Subcutaneous abdominal adipose tissue (tissue), 5 donors: ENCODE data around the gene SCLT1.

Experiments used
- H3K27ac ChIP-seq: one replicate; pipeline ENCODE4 v1.7.0; 2013; ENCODE audit warnings: low read depth, mild to moderate bottlenecking, inconsistent platforms, low read length, moderate library complexity
- H3K27me3 ChIP-seq, 5 donors: one replicate each; pipeline ENCODE4 v1.7.0; 2013; ENCODE audit warnings: low read length in 5 of 5, inconsistent platforms in 1 of 5; ENCODE audit not compliant: control insufficient read depth in 5 of 5, insufficient read depth in 4 of 5
- H3K36me3 ChIP-seq, 5 donors: one replicate each; pipeline ENCODE4 v1.7.0; 2013; ENCODE audit warnings: low read length in 5 of 5; ENCODE audit not compliant: control insufficient read depth in 5 of 5, insufficient read depth in 5 of 5
- H3K4me1 ChIP-seq, 5 donors: one replicate each; pipeline ENCODE4 v1.7.0; 2013; ENCODE audit warnings: low read length in 5 of 5, mild to moderate bottlenecking in 3 of 5, moderate library complexity in 1 of 5; ENCODE audit not compliant: control insufficient read depth in 5 of 5, insufficient read depth in 5 of 5
- H3K4me3 ChIP-seq, 5 donors: one replicate each; pipeline ENCODE4 v1.7.0; 2013; ENCODE audit warnings: low read length in 5 of 5, low read depth in 1 of 5
- H3K9ac ChIP-seq, 5 donors: one replicate each; pipeline ENCODE4 v1.7.0; 2013; ENCODE audit warnings: low read length in 5 of 5, mild to moderate bottlenecking in 4 of 5, moderate library complexity in 3 of 5
- H3K9me3 ChIP-seq, 5 donors: one replicate each; pipeline ENCODE4 v1.7.0; 2013; ENCODE audit warnings: low read length in 5 of 5; ENCODE audit not compliant: control insufficient read depth in 5 of 5
- donor health status: healthy.
- donor health status: healthy.
- donor health status: healthy.
- donor health status: healthy.
- donor health status: healthy.

The SCLT1 gene

GRCh38 chr4:128858879-128859671 lies 234.3 kb downstream of the SCLT1 start:
- no peaks in the 10 kb centered on the region for H3K27me3 ChIP-seq
- peaks cover 14 to 74% (median 67%) of the 10 kb centered on the region in 5 donors for H3K36me3 ChIP-seq
- peaks cover 6 to 28% (median 25%) of the 10 kb centered on the region in 5 donors for H3K4me1 ChIP-seq
- no peak overlapping the region for H3K9ac ChIP-seq
- H3K27ac ChIP-seq = no peak overlapping the region
- no peak overlapping the region for H3K4me3 ChIP-seq
- H3K9me3 ChIP-seq = no peaks in the 10 kb centered on the region

GRCh38 chr4:128856246-128856645 lies 237.1 kb downstream of the SCLT1 start:
- Histone ChIP-seq H3K4me3 (no peak overlapping the region), H3K4me1 (peaks cover 3 to 19% (median 11%) of the 10 kb centered on the region in 5 donors), H3K9me3 (no peaks in the 10 kb centered on the region), H3K27ac (no peak overlapping the region), H3K36me3 (peaks cover 26 to 84% (median 81%) of the 10 kb centered on the region in 5 donors), H3K9ac (no peak overlapping the region), H3K27me3 (no peaks in the 10 kb centered on the region)

- no peaks in the 10 kb centered on the region for H3K27me3 ChIP-seq
- no peak overlapping the region for H3K27ac ChIP-seq
- no peaks in the 10 kb centered on the region for H3K9me3 ChIP-seq
- no peak overlapping the region for H3K9ac ChIP-seq
- peaks cover 3 to 18% (median 11%) of the 10 kb centered on the region in 5 donors for H3K4me1 ChIP-seq
- H3K36me3 ChIP-seq = peaks cover 26 to 84% (median 81%) of the 10 kb centered on the region in 5 donors
- H3K4me3 ChIP-seq = no peak overlapping the region
Observed at GRCh38 chr4:128855621-128856020, 237.7 kb downstream of the SCLT1 start.

- H3K27me3 ChIP-seq = no peaks in the 10 kb centered on the region
- no peak overlapping the region for H3K4me3 ChIP-seq
- peaks cover 33 to 91% (median 83%) of the 10 kb centered on the region in 5 donors for H3K36me3 ChIP-seq
Observed at GRCh38 chr4:128854433-128854832, 238.9 kb downstream of the SCLT1 start.

GRCh38 chr4:128853741-128854140 lies 239.6 kb downstream of the SCLT1 start:
- Histone ChIP-seq H3K36me3 (peaks cover 35 to 92% (median 85%) of the 10 kb centered on the region in 5 donors), H3K9ac (no peak overlapping the region), H3K9me3 (no peaks in the 10 kb centered on the region), H3K27ac (no peak overlapping the region), H3K4me3 (no peak overlapping the region), H3K27me3 (no peaks in the 10 kb centered on the region), H3K4me1 (peaks cover 0 to 2% (median under 1%) of the 10 kb centered on the region in 5 donors)

More at GRCh38 chr4:128854433-128854832, 238.9 kb downstream of the SCLT1 start:
- no peak overlapping the region for H3K27ac ChIP-seq
- H3K4me1 ChIP-seq = peaks cover 3 to 9% (median 7%) of the 10 kb centered on the region in 5 donors
- H3K9me3 ChIP-seq = no peaks in the 10 kb centered on the region
- peak overlapping the region in 1 of 5 donors; percentile 11 for H3K9ac ChIP-seq

DNA sequence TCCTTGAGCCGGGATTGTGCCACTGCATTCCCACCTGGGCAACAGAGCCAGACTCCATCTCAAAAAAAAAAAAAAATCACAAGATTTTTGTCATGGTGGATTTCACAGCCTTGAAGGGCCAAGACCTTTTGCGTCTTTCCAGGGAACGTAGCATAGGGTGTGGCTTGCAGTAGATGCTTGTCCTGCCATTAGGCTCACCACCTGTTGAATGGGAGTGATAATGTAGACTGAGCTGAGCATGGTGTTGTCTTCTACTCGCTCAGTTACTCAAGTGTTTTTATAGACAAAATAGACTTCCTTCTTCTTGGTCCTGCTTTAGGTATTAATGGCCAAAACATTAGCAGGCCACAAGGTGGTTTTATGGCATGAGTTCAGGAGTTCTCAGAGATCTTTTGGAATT lies 243.1 kb downstream of the SCLT1 start:
- Histone ChIP-seq H3K36me3 (peaks cover 35 to 96% (median 85%) of the 10 kb centered on the region in 5 donors), H3K27me3 (no peaks in the 10 kb centered on the region), H3K9ac (no peak overlapping the region), H3K27ac (no peak overlapping the region), H3K4me3 (no peak overlapping the region), H3K9me3 (no peaks in the 10 kb centered on the region), H3K4me1 (peaks cover 0 to 8% (median 0%) of the 10 kb centered on the region in 5 donors)

GRCh38 chr4:128848461-128848860 lies 244.9 kb downstream of the SCLT1 start:
- H3K4me3 ChIP-seq = no peak overlapping the region
- H3K9ac ChIP-seq = peak overlapping the region in 1 of 5 donors; percentile 17
- peaks cover 27 to 98% (median 86%) of the 10 kb centered on the region in 5 donors for H3K36me3 ChIP-seq
- H3K27me3 ChIP-seq = no peaks in the 10 kb centered on the region
- no peaks in the 10 kb centered on the region for H3K9me3 ChIP-seq
- H3K4me1 ChIP-seq = peaks cover under 1 to 22% (median 16%) of the 10 kb centered on the region in 5 donors
- peak overlapping the region; percentile 27 for H3K27ac ChIP-seq

DNA sequence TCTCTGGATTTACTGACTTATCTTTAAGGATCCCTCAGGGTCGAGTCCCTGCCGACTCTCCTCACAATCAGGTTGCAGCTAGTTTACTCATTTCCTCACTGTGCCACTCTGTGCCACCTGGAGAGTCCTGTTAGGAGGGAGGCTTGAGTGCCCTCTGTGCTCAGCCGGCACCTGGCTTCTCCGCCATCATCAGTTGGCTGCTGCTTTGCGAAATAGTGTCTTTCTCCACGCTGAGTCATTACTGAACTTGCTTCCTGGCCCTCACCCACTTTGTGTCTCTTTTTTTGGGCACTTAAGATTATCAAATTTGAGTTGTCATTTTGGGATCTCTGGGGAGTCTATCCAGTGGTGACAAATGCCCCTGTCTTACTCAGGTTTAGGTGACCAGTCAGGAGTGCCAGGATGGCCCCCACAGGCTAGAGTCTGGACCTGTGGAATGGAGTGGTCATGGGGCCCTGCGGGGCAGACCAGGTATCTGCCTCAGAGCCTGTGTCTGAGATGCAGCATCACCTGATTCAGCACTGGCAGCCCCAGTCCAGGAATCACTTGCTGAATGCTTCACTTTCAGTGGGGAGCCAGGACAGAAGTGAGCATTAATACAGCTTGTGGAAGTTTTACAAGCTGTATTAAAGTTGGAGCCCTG lies 246.1 kb downstream of the SCLT1 start:
- H3K4me1 ChIP-seq = peaks cover 2 to 34% (median 20%) of the 10 kb centered on the region in 5 donors
- H3K9ac ChIP-seq = no peak overlapping the region
- no peaks in the 10 kb centered on the region for H3K27me3 ChIP-seq
- H3K9me3 ChIP-seq = no peaks in the 10 kb centered on the region
- peak overlapping the region; percentile 30 for H3K27ac ChIP-seq
- H3K36me3 ChIP-seq = peaks cover 20 to 96% (median 82%) of the 10 kb centered on the region in 5 donors
- H3K4me3 ChIP-seq = no peak overlapping the region

- peaks cover 2 to 41% (median 20%) of the 10 kb centered on the region in 5 donors for H3K4me1 ChIP-seq
Observed at GRCh38 chr4:128846063-128846462, 247.3 kb downstream of the SCLT1 start.

DNA sequence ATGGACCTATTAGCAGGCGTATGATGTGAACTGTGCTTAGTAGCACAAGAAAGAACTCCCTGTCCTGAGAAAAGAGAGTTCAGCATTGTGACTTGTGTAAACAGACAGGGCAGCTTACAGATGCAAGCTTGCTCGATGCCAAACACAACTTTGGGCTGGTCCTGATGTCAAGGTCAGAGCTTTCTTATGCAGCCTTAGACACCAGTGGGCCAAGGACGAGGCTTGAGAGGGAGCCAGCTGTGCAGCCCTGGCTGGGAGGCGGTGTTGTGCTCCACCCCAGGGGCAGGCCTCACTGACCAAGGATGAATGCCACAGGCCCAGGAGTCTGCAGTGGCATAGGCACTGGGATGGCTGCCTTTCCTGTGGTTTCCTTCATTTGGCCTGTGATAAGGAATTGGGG lies 248.4 kb downstream of the SCLT1 start:
- H3K9ac ChIP-seq = no peak overlapping the region
- H3K36me3 ChIP-seq = peaks cover 15 to 74% (median 62%) of the 10 kb centered on the region in 5 donors
- H3K27me3 ChIP-seq = no peaks in the 10 kb centered on the region
- no peak overlapping the region for H3K4me3 ChIP-seq
- peaks cover 2 to 48% (median 20%) of the 10 kb centered on the region in 5 donors for H3K4me1 ChIP-seq
- peak overlapping the region; percentile 44 for H3K27ac ChIP-seq
- no peaks in the 10 kb centered on the region for H3K9me3 ChIP-seq

More at GRCh38 chr4:128846063-128846462, 247.3 kb downstream of the SCLT1 start:
- Histone ChIP-seq H3K27ac (no peak overlapping the region), H3K9ac (no peak overlapping the region), H3K27me3 (no peaks in the 10 kb centered on the region), H3K36me3 (peaks cover 20 to 85% (median 71%) of the 10 kb centered on the region in 5 donors), H3K4me3 (no peak overlapping the region), H3K9me3 (no peaks in the 10 kb centered on the region)
